ENCODE data around the gene IL21R.

DNA sequence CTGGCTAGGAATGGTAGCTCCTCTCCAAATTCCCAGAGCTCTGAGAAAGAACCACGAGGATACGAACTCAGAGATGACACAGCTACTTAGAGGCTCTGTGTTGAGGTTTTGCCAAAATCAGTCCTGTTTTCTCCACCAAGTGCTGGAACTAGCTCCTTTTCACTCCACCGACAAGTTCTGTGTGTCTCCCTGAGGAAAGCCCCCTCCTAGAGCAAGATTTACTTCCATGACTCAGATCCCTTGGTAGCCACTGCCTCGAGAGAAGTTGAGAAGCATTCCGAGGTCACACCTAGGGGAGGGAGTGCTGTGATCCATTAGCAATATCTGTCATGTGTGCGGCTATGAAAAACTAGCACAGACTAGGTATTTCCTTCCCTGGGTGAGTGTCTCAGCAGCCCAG, 30.6 kb downstream of the IL21R start:
- TF ChIP-seq GATA2 (IDR thresholded peaks at IDR 0.05; ENCODE audit: low read depth, low read length) (no peak), GATA3 (IDR thresholded peaks at IDR 0.05; ENCODE audit: low read depth, low read length) (no peak)
